HG03066 (cell line): ENCODE results near the gene NET1.

ENCODE experiments used
- ATAC-seq: cut with Tn5 transposase; IDR thresholded peaks from one replicate; pipeline ENCODE4 v1.9.1; 2021; ENCODE audit warnings: low read depth; ENCODE audit not compliant: unreplicated experiment

The NET1 gene

GRCh38 chr10:5441106-5441505 lies 28.7 kb downstream of the NET1 start:
- no peak for ATAC-seq

GRCh38 chr10:5442065-5442989 lies 30.0 kb downstream of the NET1 start:
- ATAC-seq: no peak

GRCh38 chr10:5442990-5443370 lies 30.6 kb downstream of the NET1 start:
- ATAC-seq: no peak

- ATAC-seq: peak; percentile 67
Measured at GRCh38 chr10:5443429-5443828, 31.1 kb downstream of the NET1 start.

- ATAC-seq: no peak
Measured at GRCh38 chr10:5445006-5445405, 32.6 kb downstream of the NET1 start.

GRCh38 chr10:5446390-5446926 lies 34.1 kb downstream of the NET1 start:
- peak; percentile 47 for ATAC-seq

GRCh38 chr10:5447056-5447455 lies 34.7 kb downstream of the NET1 start:
- no peak for ATAC-seq

- peak; percentile 47 for ATAC-seq
Measured at GRCh38 chr10:5447611-5448071, 35.3 kb downstream of the NET1 start.

GRCh38 chr10:5448333-5449001 lies 36.1 kb downstream of the NET1 start:
- no peak for ATAC-seq

GRCh38 chr10:5449227-5449626 lies 36.9 kb downstream of the NET1 start:
- ATAC-seq: no peak

- ATAC-seq: no peak
Measured at GRCh38 chr10:5449823-5450222, 37.5 kb downstream of the NET1 start.

- ATAC-seq: no peak
Measured at GRCh38 chr10:5450605-5451384, 38.4 kb downstream of the NET1 start.

- no peak for ATAC-seq
Measured at GRCh38 chr10:5453749-5454489, 41.6 kb downstream of the NET1 start.

GRCh38 chr10:5456563-5456962 lies 44.2 kb downstream of the NET1 start:
- no peak for ATAC-seq

GRCh38 chr10:5457741-5458140 lies 45.4 kb downstream of the NET1 start:
- ATAC-seq: no peak

- no peak for ATAC-seq
Measured at GRCh38 chr10:5458425-5458824, 46.1 kb downstream of the NET1 start.

- ATAC-seq: no peak
Measured at GRCh38 chr10:5458949-5459747, 46.8 kb downstream of the NET1 start.

- ATAC-seq: no peak
Measured at GRCh38 chr10:5460468-5461202, 48.3 kb downstream of the NET1 start.

- no peak for ATAC-seq
Measured at GRCh38 chr10:5461203-5461588, 48.8 kb downstream of the NET1 start.
